IMR-90 (cell line): Measurements from ENCODE around the gene ZNF84. TPM values are rescaled to one million over a fixed set of nuclear protein-coding genes. Genes with fewer than 3 reads are reported as not detected.

Source experiments
- ATAC-seq: fragments of 200-7000 bp; cut with Tn5 transposase; 2 replicates; pipeline ENCODE4 v1.9.1; 2020; ENCODE audit warnings: low read depth, mild to moderate bottlenecking, moderate library complexity
- BruUV-seq: library from RNA; stranded (reverse); fragments of 400-500 nt; replicated peaks from 2 replicates; lab custom pipeline; 2021; lab: Mats Ljungman, UMichigan
- CTCF ChIA-PET: fragments of 300-600 bp; formaldehyde crosslinking; extraction: SDS; loops from one replicate; lab custom pipeline; 2021; ENCODE audit warnings: antibody characterized with exemption; lab: Yijun Ruan, JAX
- POLR2A ChIA-PET: fragments of 300-600 bp; sonication (Branson Sonifier 250); formaldehyde crosslinking; loops from one replicate; lab custom pipeline; 2022; ENCODE audit warnings: antibody characterized with exemption; ENCODE audit not compliant: unreplicated experiment; lab: Charles Lee
- DNase-seq: peaks from one replicate; pipeline ENCODE4 v3.0.0; 2013
- H2AFZ ChIP-seq: replicated peaks from 2 replicates; pipeline ENCODE3; 2013; ENCODE audit warnings: low read length, mild to moderate bottlenecking; ENCODE audit not compliant: poor library complexity
- H2AK5ac ChIP-seq: 2 replicates; pipeline ENCODE4 v1.6.1; 2013; ENCODE audit warnings: low read depth, low read length, inconsistent platforms
- H2AK9ac ChIP-seq: replicated peaks from 2 replicates; pipeline ENCODE3; 2013; ENCODE audit warnings: mild to moderate bottlenecking, low read depth, low read length, moderate library complexity; ENCODE audit not compliant: poor library complexity
- H2BK120ac ChIP-seq: 2 replicates; pipeline ENCODE4 v1.6.1; 2013; ENCODE audit warnings: low read depth, low read length, inconsistent platforms
- H2BK15ac ChIP-seq: 3 replicates; pipeline ENCODE4 v1.6.1; 2013; ENCODE audit warnings: low read depth, low read length, inconsistent platforms
- H2BK20ac ChIP-seq: 2 replicates; pipeline ENCODE4 v1.6.1; 2013; ENCODE audit warnings: low read depth, mild to moderate bottlenecking, inconsistent platforms, low read length, moderate library complexity
- H2BK5ac ChIP-seq: 2 replicates; pipeline ENCODE4 v1.6.1; 2013; ENCODE audit warnings: mild to moderate bottlenecking, low read depth, low read length, inconsistent platforms; ENCODE audit not compliant: poor library complexity, severe bottlenecking
- H3K14ac ChIP-seq: replicated peaks from 2 replicates; pipeline ENCODE4 v1.6.1; 2013; ENCODE audit warnings: low read depth, low read length, inconsistent platforms
- H3K18ac ChIP-seq: 2 replicates; pipeline ENCODE4 v1.6.1; 2013; ENCODE audit warnings: low read depth, low read length, control low read depth
- H3K23ac ChIP-seq: 2 replicates; pipeline ENCODE4 v1.6.1; 2013; ENCODE audit warnings: low read depth, low read length, inconsistent platforms
- H3K27ac ChIP-seq: 2 replicates; pipeline ENCODE4 v1.5.1; 2013; ENCODE audit warnings: mild to moderate bottlenecking, control low read depth, low read length; ENCODE audit not compliant: insufficient read depth
- H3K27me3 ChIP-seq: 2 replicates; pipeline ENCODE4 v1.6.1; 2013; ENCODE audit warnings: low read length; ENCODE audit not compliant: control insufficient read depth, insufficient read depth
- H3K36me3 ChIP-seq: 2 replicates; pipeline ENCODE4 v1.6.1; 2013; ENCODE audit warnings: low read length, mixed read lengths; ENCODE audit not compliant: control insufficient read depth, insufficient read depth
- H3K4ac ChIP-seq: 2 replicates; pipeline ENCODE4 v1.6.1; 2013; ENCODE audit warnings: low read depth, low read length, inconsistent platforms
- H3K4me1 ChIP-seq: 2 replicates; pipeline ENCODE4 v1.6.1; 2013; ENCODE audit warnings: low read length, mixed read lengths; ENCODE audit not compliant: control insufficient read depth, insufficient read depth
- H3K4me2 ChIP-seq: 2 replicates; pipeline ENCODE4 v1.6.1; 2013; ENCODE audit warnings: low read depth, mild to moderate bottlenecking, control low read depth, low read length, moderate library complexity
- H3K4me3 ChIP-seq: 2 replicates; pipeline ENCODE4 v1.5.1; 2013; ENCODE audit warnings: low read depth, mild to moderate bottlenecking, control low read depth, low read length, moderate library complexity; ENCODE audit not compliant: insufficient read depth
- H3K56ac ChIP-seq: 2 replicates; pipeline ENCODE4 v1.6.1; 2013; ENCODE audit warnings: low read length, inconsistent platforms; ENCODE audit not compliant: insufficient read depth; ENCODE audit errors: extremely low read depth
- H3K79me1 ChIP-seq, 2 experiments: 2 replicates each; pipeline ENCODE4 v1.6.1; 2013; ENCODE audit warnings: low read length in 2 of 2, inconsistent platforms in 1 of 2, low read depth in 1 of 2
- H3K9ac ChIP-seq: 2 replicates; pipeline ENCODE4 v1.6.1; 2013; ENCODE audit warnings: low read depth, low read length, control low read depth
- H3K9me1 ChIP-seq: 2 replicates; pipeline ENCODE4 v1.6.1; 2013; ENCODE audit warnings: low read length, inconsistent platforms; ENCODE audit not compliant: insufficient read depth
- H3K9me3 ChIP-seq: 2 replicates; pipeline ENCODE4 v1.6.1; 2013; ENCODE audit warnings: low read length; ENCODE audit not compliant: control insufficient read depth, insufficient read depth
- H4K20me1 ChIP-seq: 2 replicates; pipeline ENCODE4 v1.6.1; 2013; ENCODE audit warnings: low read length, inconsistent platforms; ENCODE audit not compliant: insufficient read depth
- H4K5ac ChIP-seq: 2 replicates; pipeline ENCODE4 v1.6.1; 2013; ENCODE audit warnings: mild to moderate bottlenecking, low read depth, low read length, control low read depth
- H4K8ac ChIP-seq, 2 experiments: 2 replicates each; pipeline ENCODE4 v1.6.1; 2013; ENCODE audit warnings: low read depth in 2 of 2, low read length in 2 of 2, control low read depth in 1 of 2, inconsistent platforms in 1 of 2
- H4K91ac ChIP-seq: 2 replicates; pipeline ENCODE4 v1.6.1; 2013; ENCODE audit warnings: low read depth, low read length, inconsistent platforms; ENCODE audit not compliant: insufficient read depth
- CHD1 ChIP-seq: IDR thresholded peaks from 2 replicates; pipeline ENCODE4 v1.6.1; 2012; ENCODE audit warnings: low read depth, low read length, improper control_type of control experiment
- CTCF ChIP-seq: conservative IDR thresholded peaks from 2 replicates; pipeline ENCODE4 v1.5.1; 2012; ENCODE audit warnings: mild to moderate bottlenecking, low read depth, low read length, improper control_type of control experiment
- FOS ChIP-seq: fragments of 150-350 bp; IDR thresholded peaks from 2 replicates; pipeline ENCODE4 v1.6.1; 2016; ENCODE audit warnings: low read depth, low read length
- MAZ ChIP-seq: IDR thresholded peaks from 2 replicates; pipeline ENCODE4 v1.6.1; 2012; ENCODE audit warnings: low read depth, mild to moderate bottlenecking, low read length, improper control_type of control experiment, moderate library complexity, borderline replicate concordance
- MXI1 ChIP-seq: IDR thresholded peaks from 2 replicates; pipeline ENCODE4 v1.6.1; 2012; ENCODE audit warnings: low read depth, mild to moderate bottlenecking, low read length, moderate library complexity, borderline replicate concordance
- RAD21 ChIP-seq: IDR thresholded peaks from 2 replicates; pipeline ENCODE4 v1.6.1; 2012; ENCODE audit warnings: low read length, improper control_type of control experiment
- RFX5 ChIP-seq: IDR thresholded peaks from 2 replicates; pipeline ENCODE4 v1.8.0; 2012; ENCODE audit warnings: low read depth, mild to moderate bottlenecking, low read length, moderate library complexity
- WGBS, 2 experiments: methylation state at CpG; one replicate each; pipeline versions ENCODE4 v1.1.5 to v1.1.7; 2013; ENCODE audit warnings: missing lambda C conversion rate in 2 of 2; ENCODE audit not compliant: insufficient read length in 1 of 2; ENCODE audit errors: extremely low coverage in 2 of 2; 5-methylcytosine and 5-hydroxymethylcytosine counted together
- dilution Hi-C: fragments of 300-500 bp; cut with HindIII; formaldehyde crosslinking; loops from one replicate; pipeline ENCODE4 v1.14.3; 2018; ENCODE audit warnings: low sequenced_read_pairs; ENCODE audit not compliant: unreplicated experiment
- in situ Hi-C: fragments of 300-500 bp; cut with MboI; formaldehyde crosslinking; loops from 3 replicates; pipeline ENCODE4 v1.14.3; 2019; ENCODE audit warnings: low sequenced_read_pairs, inconsistent platforms, mixed read lengths
- intact Hi-C: fragments of 100-400 bp; cut with micrococcal nuclease; formaldehyde crosslinking; loops from 2 replicates; pipeline ENCODE4 v1.10.0; 2022
- polyA plus RNA-seq, 3 experiments: library from polyadenylated mRNA; depleted of rRNA; stranded (reverse); fragments of >200 nt; gene quantifications; 2 replicates each; pipeline ENCODE4 v1.2.3, GENCODE V29; 2012; ENCODE audit warnings: low replicate concordance in 1 of 3
- total RNA-seq: library from RNA; depleted of rRNA; stranded (reverse); fragments of >200 nt; gene quantifications from 2 replicates; pipeline ENCODE4 v1.2.3, GENCODE V29; 2012

Gene ZNF84
- total and polyA plus RNA-seq, 2 of the 4 experiments (the other 2 are of a cell fraction) = 14.9 to 38.5 TPM

- TF ChIP-seq MXI1 (no peak), RAD21 (no peak), RFX5 (no peak), FOS (no peak)
These were observed 38.6 kb upstream of the ZNF84 start (continued) for GRCh38 chr12:132998741-132999140.

GRCh38 chr12:133010657-133011297 is 26.5 kb upstream of the ZNF84 start:
- no peak overlapping the region for H3K4me3 ChIP-seq
- no TSS peak for BruUV-seq
- intact Hi-C loops (no loop called here), in situ Hi-C loops (no loop called here), dilution Hi-C loops (no loop called here)
- ATAC-seq (no peak), DNase-seq (no peak)
- H2BK120ac ChIP-seq = no peak overlapping the region
- no peak overlapping the region for H2AFZ ChIP-seq
- peaks cover 0 to 15% of the 10 kb centered on the region in 2 experiments; a peak in 2 of 4 replicates for H3K79me1 ChIP-seq
- TF ChIP-seq RAD21 (no peak), MXI1 (no peak), CTCF (no peak), MAZ (no peak), RFX5 (no peak), CHD1 (no peak)
- peaks cover 52% of the 10 kb centered on the region for H3K36me3 ChIP-seq
- no peak overlapping the region for H4K5ac ChIP-seq
- H3K9me3 ChIP-seq = peaks cover 76% of the 10 kb centered on the region
- ChIA-PET CTCF (no interaction called here), POLR2A (no interaction called here)
- H2AK5ac ChIP-seq = no peak overlapping the region
- no CpG with 5 or more reads among the region's 6 CpGs for WGBS, 2 experiments
- no peak overlapping the region for H3K23ac ChIP-seq
- H2BK20ac ChIP-seq = no peak overlapping the region
- H3K9ac ChIP-seq = no peak overlapping the region
- no peaks in the 10 kb centered on the region for H3K27me3 ChIP-seq
- H3K56ac ChIP-seq = no peak overlapping the region
- H4K20me1 ChIP-seq = no peaks in the 10 kb centered on the region
- H3K9me1 ChIP-seq = no peaks in the 10 kb centered on the region
- no peak overlapping the region for H2AK9ac ChIP-seq
- no peak overlapping the region for H4K8ac ChIP-seq
- no peak overlapping the region for H3K18ac ChIP-seq
- no peaks in the 10 kb centered on the region for H3K4me1 ChIP-seq
- H2BK5ac ChIP-seq = no peak overlapping the region
- no peak overlapping the region for H3K4ac ChIP-seq
- no peak overlapping the region for H4K91ac ChIP-seq
- H2BK15ac ChIP-seq = no peak overlapping the region
- H3K4me2 ChIP-seq = no peak overlapping the region
- H3K14ac ChIP-seq = no peak overlapping the region
- H3K27ac ChIP-seq = no peak overlapping the region
